SK-N-MC (cell line): ENCODE measurements around the gene NDST4.

Source experiments
- EZH2 ChIP-seq: fragments of 200-600 bp; sonication (generic); IDR thresholded peaks from one replicate; pipeline ENCODE4 v1.6.1; 2017; ENCODE audit warnings: antibody characterized with exemption
- FOXP2 ChIP-seq: optimal IDR thresholded peaks from 2 replicates; pipeline ENCODE3; 2011; ENCODE audit warnings: mild to moderate bottlenecking, moderate library complexity; ENCODE audit not compliant: insufficient read depth; ENCODE audit errors: extremely low read length, control extremely low read depth

DNA sequence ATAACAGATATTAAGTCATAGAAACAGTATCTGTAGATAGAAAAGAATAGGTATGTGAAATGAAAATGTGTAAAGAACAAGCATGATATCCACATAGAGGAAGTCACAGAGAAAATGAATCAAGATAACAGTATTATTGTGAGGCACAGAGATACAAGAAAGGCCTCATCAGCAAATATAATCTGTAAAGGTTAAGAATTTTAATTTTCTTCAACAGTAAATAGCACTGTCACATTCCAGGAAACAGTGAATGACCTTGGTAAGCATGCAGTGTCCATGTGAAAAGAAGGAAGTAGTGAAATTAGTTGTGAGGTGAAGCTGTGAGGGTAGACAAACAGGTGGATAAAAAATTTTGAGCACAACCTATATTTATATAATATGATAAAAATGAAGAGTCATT is 39.5 kb upstream of the NDST4 start:
- TF ChIP-seq FOXP2 (no peak), EZH2 (no peak)
